GM12878 (cell line): ENCODE data around the gene ADAMTSL1.

Source experiments
- FOXM1 ChIP-seq: IDR thresholded peaks from 2 replicates; pipeline ENCODE4 v1.6.1; 2012; ENCODE audit warnings: low read depth, mild to moderate bottlenecking, inconsistent platforms, low read length, moderate library complexity
- POLR2A ChIP-seq: IDR thresholded peaks from 2 replicates; pipeline ENCODE4 v1.6.1; 2011; ENCODE audit warnings: low read depth, mild to moderate bottlenecking, low read length
- RFX5 ChIP-seq: IDR thresholded peaks from 2 replicates; pipeline ENCODE4 v1.6.1; 2011; ENCODE audit warnings: low read depth, low read length, improper control_type of control experiment
- SREBF2 ChIP-seq: IDR thresholded peaks from 2 replicates; pipeline ENCODE4 v1.6.1; 2012; ENCODE audit warnings: mild to moderate bottlenecking, low read length
- STAT1 ChIP-seq: fragments of 450-650 bp; conservative IDR thresholded peaks from 2 replicates; pipeline ENCODE4 v1.6.1; 2014; ENCODE audit warnings: antibody characterized with exemption, mild to moderate bottlenecking
- YY1 ChIP-seq: IDR thresholded peaks from 2 replicates; pipeline ENCODE4 v1.6.1; 2011; ENCODE audit warnings: low read depth, mild to moderate bottlenecking, low read length
- TF ChIP-seq, protein P1 (sequence below), 3 experiments: IDR thresholded peaks in 2 of 3; conservative IDR thresholded peaks in 1 of 3; 2 replicates each; pipeline ENCODE4 v1.5.1; 2011; ENCODE audit warnings: low read depth in 3 of 3, low read length in 3 of 3, mild to moderate bottlenecking in 3 of 3, control low read depth in 2 of 3, moderate library complexity in 2 of 3, inconsistent platforms in 1 of 3, mixed read lengths in 1 of 3; ENCODE audit not compliant: control insufficient read depth in 2 of 3, insufficient read depth in 1 of 3; ENCODE audit errors: extremely low read depth in 1 of 3
- TF ChIP-seq, protein P2 (sequence below): IDR thresholded peaks from 2 replicates; pipeline ENCODE4 v1.6.1; 2012; ENCODE audit warnings: low read depth, low read length, improper control_type of control experiment
- TF ChIP-seq, protein P3 (sequence below): fragments of 450-650 bp; IDR thresholded peaks from 2 replicates; pipeline ENCODE4 v1.6.1; 2017; ENCODE audit warnings: antibody characterized with exemption, mild to moderate bottlenecking, moderate library complexity

- TF ChIP-seq SREBF2, result no peak
- TF ChIP-seq, protein P1, sequence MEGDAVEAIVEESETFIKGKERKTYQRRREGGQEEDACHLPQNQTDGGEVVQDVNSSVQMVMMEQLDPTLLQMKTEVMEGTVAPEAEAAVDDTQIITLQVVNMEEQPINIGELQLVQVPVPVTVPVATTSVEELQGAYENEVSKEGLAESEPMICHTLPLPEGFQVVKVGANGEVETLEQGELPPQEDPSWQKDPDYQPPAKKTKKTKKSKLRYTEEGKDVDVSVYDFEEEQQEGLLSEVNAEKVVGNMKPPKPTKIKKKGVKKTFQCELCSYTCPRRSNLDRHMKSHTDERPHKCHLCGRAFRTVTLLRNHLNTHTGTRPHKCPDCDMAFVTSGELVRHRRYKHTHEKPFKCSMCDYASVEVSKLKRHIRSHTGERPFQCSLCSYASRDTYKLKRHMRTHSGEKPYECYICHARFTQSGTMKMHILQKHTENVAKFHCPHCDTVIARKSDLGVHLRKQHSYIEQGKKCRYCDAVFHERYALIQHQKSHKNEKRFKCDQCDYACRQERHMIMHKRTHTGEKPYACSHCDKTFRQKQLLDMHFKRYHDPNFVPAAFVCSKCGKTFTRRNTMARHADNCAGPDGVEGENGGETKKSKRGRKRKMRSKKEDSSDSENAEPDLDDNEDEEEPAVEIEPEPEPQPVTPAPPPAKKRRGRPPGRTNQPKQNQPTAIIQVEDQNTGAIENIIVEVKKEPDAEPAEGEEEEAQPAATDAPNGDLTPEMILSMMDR (IDR thresholded peaks at IDR 0.05 in 2 of 3, conservative IDR thresholded peaks at IDR 0.05 in 1 of 3; ENCODE audit: control insufficient read depth in 2 of 3, extremely low read depth in 1 of 3, insufficient read depth in 1 of 3, low read depth in 3 of 3, low read length in 3 of 3), result no peak
- TF ChIP-seq RFX5, result no peak
- no peak for TF ChIP-seq STAT1
- TF ChIP-seq, protein P2, sequence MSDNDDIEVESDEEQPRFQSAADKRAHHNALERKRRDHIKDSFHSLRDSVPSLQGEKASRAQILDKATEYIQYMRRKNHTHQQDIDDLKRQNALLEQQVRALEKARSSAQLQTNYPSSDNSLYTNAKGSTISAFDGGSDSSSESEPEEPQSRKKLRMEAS, result no peak
- TF ChIP-seq, protein P3, sequence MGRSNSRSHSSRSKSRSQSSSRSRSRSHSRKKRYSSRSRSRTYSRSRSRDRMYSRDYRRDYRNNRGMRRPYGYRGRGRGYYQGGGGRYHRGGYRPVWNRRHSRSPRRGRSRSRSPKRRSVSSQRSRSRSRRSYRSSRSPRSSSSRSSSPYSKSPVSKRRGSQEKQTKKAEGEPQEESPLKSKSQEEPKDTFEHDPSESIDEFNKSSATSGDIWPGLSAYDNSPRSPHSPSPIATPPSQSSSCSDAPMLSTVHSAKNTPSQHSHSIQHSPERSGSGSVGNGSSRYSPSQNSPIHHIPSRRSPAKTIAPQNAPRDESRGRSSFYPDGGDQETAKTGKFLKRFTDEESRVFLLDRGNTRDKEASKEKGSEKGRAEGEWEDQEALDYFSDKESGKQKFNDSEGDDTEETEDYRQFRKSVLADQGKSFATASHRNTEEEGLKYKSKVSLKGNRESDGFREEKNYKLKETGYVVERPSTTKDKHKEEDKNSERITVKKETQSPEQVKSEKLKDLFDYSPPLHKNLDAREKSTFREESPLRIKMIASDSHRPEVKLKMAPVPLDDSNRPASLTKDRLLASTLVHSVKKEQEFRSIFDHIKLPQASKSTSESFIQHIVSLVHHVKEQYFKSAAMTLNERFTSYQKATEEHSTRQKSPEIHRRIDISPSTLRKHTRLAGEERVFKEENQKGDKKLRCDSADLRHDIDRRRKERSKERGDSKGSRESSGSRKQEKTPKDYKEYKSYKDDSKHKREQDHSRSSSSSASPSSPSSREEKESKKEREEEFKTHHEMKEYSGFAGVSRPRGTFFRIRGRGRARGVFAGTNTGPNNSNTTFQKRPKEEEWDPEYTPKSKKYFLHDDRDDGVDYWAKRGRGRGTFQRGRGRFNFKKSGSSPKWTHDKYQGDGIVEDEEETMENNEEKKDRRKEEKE, result no peak
- no peak for TF ChIP-seq POLR2A
- TF ChIP-seq YY1, result no peak
- TF ChIP-seq FOXM1, result no peak
Measured at GRCh38 chr9:18743421-18743820, 269.5 kb downstream of the ADAMTSL1 start.
